ENCODE results near the gene SLC6A12.

Gene SLC6A12

DNA sequence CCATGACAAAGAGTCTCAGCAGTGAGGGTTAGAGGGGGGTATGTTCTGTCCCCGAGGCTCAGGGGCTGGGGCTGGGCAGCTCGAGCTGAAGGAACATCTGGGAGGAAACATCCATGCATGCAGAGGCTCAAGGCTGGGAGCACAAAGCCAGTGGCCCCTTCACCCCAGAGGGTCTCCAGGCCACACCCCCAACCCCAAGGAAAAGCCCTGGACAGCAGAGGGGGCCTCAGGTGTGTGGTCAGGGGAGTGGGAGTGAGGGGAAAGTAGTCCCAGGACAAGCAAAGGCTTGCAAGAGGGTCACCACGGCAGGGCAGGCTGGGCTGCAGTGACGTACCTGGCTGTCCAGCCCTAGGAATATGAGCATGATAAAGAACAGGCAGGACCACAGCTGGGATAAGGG is 17.5 kb downstream of the SLC6A12 start:
- no peak for DNase-seq (ENCODE audit: low read depth)
- no peak overlapping the region for H3K4me3 ChIP-seq (ENCODE audit: control insufficient read depth, low read depth, low read length)
- TF ChIP-seq, protein P1, sequence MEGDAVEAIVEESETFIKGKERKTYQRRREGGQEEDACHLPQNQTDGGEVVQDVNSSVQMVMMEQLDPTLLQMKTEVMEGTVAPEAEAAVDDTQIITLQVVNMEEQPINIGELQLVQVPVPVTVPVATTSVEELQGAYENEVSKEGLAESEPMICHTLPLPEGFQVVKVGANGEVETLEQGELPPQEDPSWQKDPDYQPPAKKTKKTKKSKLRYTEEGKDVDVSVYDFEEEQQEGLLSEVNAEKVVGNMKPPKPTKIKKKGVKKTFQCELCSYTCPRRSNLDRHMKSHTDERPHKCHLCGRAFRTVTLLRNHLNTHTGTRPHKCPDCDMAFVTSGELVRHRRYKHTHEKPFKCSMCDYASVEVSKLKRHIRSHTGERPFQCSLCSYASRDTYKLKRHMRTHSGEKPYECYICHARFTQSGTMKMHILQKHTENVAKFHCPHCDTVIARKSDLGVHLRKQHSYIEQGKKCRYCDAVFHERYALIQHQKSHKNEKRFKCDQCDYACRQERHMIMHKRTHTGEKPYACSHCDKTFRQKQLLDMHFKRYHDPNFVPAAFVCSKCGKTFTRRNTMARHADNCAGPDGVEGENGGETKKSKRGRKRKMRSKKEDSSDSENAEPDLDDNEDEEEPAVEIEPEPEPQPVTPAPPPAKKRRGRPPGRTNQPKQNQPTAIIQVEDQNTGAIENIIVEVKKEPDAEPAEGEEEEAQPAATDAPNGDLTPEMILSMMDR (IDR thresholded peaks at IDR 0.05; ENCODE audit: control insufficient read depth, insufficient read depth, low read depth, low read length, missing control alignments) = no peak

- TF ChIP-seq, protein P1 (IDR thresholded peaks at IDR 0.05; ENCODE audit: control insufficient read depth, insufficient read depth, low read depth, low read length, missing control alignments) = no peak
- no peak overlapping the region for H3K4me3 ChIP-seq (ENCODE audit: control insufficient read depth, low read depth, low read length)
- DNase-seq (ENCODE audit: low read depth) = no peak
Measured at GRCh38 chr12:195951-196350, 18.0 kb downstream of the SLC6A12 start.

DNA sequence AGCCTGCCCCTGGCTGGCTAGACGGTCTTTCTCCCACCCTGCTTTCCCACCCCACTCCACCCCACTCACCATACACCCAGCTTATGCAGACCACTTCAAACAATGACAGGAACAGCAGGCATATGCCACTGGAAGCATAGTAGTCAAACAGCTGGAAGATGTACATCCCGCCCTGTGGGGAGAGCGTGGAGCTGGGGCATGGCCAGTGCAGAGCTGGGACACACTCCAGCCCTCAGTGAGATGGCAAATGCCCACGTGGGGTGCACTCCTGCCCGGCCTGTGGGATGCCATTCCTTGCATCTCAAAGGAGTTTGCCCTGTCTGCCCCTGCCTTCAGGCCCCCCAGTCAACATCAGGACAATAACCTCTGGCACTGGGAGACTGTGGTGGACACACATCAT is 18.8 kb downstream of the SLC6A12 start:
- no peak overlapping the region for H3K4me3 ChIP-seq (ENCODE audit: control insufficient read depth, low read depth, low read length)
- DNase-seq (ENCODE audit: low read depth) = no peak
- TF ChIP-seq, protein P1 (IDR thresholded peaks at IDR 0.05; ENCODE audit: control insufficient read depth, insufficient read depth, low read depth, low read length, missing control alignments) = no peak

DNA sequence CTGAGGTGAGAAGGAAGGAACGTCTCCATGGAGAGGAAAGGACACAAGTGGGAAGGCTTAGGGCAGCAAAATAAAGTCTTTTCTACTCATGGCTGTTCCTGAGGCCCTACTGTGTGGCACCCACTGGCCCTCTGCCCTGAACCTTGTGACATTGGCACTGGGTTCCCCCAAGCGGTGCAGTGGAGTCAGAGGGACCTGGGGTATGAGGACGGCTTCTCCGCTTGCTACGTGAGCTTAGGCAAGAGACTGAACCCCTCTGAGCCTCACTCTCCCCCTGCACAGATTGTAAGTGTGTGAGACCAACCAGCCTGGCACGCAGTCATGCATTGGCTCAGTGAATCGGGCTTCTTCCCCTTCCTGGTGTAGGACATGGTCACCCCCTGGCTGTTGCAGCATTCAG is 19.7 kb downstream of the SLC6A12 start:
- TF ChIP-seq, protein P1 (IDR thresholded peaks at IDR 0.05; ENCODE audit: control insufficient read depth, insufficient read depth, low read depth, low read length, missing control alignments) = no peak
- no peak overlapping the region for H3K4me3 ChIP-seq (ENCODE audit: control insufficient read depth, low read depth, low read length)
- DNase-seq (ENCODE audit: low read depth) = no peak

GRCh38 chr12:193261-193660 is 20.7 kb downstream of the SLC6A12 start:
- TF ChIP-seq, protein P1 (IDR thresholded peaks at IDR 0.05; ENCODE audit: control insufficient read depth, insufficient read depth, low read depth, low read length, missing control alignments) = no peak
- no peak for DNase-seq (ENCODE audit: low read depth)
- no peak overlapping the region for H3K4me3 ChIP-seq (ENCODE audit: control insufficient read depth, low read depth, low read length)

DNA sequence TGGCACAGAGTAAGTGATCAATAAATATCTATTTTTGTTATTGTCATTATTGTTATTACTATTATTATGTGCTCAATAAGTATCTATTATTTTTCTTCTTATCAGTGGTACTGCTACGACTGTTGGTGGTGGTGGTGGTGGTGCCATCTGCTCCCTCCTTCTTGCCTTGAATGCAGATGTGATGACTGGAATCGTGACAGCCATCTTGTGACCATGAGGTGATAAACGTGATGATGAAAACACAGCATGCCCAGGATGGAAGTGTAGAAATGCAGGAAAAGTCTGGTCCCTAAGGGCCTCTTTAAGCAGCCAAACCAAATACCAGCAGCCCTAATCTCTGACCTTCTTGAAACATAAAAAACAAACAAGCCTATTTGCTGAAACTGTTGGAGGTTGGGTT is 22.4 kb downstream of the SLC6A12 start:
- no peak for DNase-seq (ENCODE audit: low read depth)
- H3K4me3 ChIP-seq (ENCODE audit: control insufficient read depth, low read depth, low read length) = no peak overlapping the region
- TF ChIP-seq, protein P1 (IDR thresholded peaks at IDR 0.05; ENCODE audit: control insufficient read depth, insufficient read depth, low read depth, low read length, missing control alignments) = no peak

DNA sequence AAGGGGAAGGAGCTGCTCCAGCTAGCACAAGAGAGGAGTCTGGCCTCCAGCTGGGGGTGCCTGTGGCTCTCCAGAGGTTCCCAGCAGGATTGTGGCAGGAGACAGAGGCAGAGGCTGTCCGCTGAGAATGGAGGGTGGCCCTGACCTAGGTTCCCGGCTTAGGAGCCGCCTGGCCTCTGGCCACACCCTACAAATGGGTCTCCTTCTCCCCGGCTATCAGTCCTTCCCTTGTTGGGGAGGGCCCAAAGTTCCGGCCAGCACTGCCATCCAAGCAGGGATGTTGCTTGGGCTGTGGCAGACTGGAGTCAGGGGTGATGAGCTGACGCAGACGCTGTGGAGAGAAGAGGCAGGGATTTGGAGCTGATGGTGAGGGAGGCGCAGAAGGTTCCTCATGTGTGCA is 23.1 kb downstream of the SLC6A12 start:
- no peak for DNase-seq (ENCODE audit: low read depth)
- TF ChIP-seq, protein P1 (IDR thresholded peaks at IDR 0.05; ENCODE audit: control insufficient read depth, insufficient read depth, low read depth, low read length, missing control alignments) = no peak
- no peak overlapping the region for H3K4me3 ChIP-seq (ENCODE audit: control insufficient read depth, low read depth, low read length)

Measured in AG09309 (cell line).